Measurements from ENCODE around the gene RUNX2.

Gene RUNX2

DNA sequence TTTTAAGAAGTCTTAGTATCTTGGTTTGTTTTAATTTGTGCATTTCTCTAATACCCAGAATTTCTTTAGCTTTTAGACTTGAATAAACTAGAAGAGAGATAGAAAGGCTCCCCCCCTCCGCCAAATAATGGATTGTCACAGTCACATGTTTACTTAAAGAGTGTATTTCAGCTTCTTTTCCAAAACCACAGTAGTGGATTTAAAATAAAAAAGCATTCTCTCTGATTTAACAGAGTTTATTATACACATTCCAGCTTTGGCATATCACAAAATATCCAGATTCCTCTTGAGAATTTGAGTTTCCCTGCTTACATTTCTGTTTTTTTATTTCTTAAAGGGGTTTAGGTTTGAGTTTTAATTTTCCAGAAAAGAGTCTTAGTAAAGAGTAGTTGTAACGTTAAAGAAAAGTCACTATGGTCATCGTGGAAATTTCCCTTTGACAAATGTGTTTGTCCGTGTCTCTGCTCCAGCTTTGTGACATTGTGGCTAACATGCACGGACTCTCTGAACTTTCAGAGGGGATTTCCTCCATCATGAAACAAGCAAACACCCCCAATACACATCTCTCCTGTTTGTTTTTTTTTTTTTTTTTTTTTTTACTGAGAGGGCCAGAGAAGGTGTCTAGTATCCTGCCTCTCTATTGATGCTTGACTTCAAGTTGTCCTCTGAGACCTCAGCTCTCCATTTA, 163.1 kb downstream of the RUNX2 start:
- DNase-seq: no peak

DNA sequence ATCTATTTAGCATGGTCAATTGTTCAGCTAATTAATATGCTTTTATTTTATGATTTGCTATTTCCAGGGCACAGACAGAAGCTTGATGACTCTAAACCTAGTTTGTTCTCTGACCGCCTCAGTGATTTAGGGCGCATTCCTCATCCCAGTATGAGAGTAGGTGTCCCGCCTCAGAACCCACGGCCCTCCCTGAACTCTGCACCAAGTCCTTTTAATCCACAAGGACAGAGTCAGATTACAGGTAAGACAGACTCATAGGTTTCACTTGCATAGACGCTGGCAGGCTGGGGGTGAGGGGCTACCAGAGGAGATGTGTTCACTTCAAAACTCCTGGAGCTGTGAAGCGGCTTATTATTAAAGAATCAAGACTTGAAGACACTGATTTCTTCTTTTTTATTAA, 163.7 kb downstream of the RUNX2 start:
- DNase-seq: no peak

DNA sequence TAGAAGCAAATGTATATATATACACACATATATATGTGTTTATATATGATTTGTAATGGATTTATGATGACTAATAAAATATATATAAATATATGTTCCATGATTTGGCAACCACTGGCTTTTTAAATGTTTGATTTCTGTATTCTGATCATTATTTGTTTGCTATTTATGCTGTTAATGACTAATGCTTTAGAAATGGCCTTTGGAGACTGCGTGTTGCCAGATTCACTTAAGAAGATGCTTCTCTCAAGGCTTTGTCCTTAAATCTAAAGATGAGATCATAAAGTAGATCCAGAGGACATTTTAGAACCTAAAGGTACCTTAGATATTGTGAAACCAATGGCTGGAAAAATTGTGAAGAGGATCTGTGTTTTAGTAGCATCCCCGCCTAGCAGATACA, 165.6 kb downstream of the RUNX2 start:
- no peak for DNase-seq

DNA sequence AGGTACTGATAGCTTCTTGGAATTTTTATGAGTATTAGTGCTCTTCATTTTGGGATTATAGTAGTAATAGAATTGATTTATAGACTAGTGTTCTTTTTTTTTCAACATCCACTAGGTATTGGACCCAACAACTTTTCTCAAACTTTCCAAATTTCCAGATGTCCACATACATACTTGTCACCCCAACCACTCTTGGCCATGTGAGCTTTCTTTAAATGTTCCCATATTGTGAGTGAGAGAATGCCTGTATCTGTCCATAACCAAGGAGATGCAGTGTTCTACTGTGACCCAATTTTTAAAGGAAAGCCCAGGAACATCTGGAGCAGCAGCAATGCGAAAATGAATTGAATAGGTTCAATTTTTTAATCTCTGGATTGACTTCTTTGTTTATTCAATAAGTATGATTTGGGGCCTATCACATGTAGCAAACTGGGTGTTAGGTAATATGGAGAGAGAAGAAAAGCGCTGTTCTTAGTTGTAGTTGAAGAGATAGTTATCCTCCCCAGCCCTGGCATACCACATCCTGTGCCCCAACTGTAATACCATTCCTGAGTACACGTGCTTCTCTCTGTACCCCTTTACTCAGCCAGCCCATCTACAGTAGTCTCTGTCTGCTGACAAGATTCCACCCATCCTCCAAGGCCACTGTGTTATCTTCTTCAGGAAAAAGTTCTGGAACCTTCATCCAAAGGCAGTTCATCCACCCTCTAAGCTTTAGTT, 166.4 kb downstream of the RUNX2 start:
- DNase-seq: no peak

DNA sequence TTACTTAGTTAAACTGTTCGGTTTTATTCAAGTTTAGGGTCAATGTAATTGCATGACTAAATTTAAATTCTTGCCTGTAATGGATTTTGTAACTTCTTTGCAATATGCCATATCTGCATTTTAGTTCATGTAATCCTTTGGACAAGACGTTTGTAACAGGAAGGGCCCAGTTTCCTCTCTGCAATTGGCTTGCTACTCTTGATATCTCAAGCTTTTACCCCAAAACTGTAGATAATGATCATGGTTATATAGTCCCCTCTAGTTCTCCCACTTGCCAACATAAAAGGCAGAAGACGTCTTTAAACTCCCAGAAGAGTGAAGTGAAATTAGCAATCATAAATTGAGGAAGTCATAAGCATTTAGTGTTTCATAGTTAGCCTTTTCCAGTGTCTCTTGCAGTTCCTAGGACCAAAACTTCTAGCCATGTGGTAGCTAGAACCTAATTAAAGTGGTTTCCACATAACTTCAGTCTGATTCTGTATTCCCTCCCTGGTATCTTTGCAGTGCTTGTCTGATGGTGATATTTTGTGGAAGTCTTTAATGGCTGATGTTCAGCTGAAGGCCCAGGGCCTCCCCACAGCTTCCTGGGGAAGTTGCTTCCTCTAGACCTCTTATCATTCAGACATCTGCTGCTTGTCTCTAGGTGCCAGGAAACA, 167.4 kb downstream of the RUNX2 start:
- no peak for DNase-seq

DNA sequence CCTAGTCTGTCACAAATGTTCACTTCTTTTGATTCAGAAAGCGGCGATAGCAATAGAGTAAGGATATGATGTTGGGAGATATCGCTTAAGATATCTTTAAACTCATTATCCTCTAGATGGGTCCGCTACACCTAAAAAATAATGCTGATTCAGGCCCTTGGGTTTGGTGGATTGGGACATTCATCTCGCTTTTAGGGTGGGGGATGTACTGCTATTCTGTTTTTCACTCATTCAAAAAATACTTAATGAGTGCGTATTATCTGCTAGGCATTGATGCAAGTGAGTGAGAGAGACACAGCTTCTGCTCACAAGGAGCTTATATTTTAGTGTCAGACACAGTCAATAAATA, 167.9 kb downstream of the RUNX2 start:
- DNase-seq: no peak

DNA sequence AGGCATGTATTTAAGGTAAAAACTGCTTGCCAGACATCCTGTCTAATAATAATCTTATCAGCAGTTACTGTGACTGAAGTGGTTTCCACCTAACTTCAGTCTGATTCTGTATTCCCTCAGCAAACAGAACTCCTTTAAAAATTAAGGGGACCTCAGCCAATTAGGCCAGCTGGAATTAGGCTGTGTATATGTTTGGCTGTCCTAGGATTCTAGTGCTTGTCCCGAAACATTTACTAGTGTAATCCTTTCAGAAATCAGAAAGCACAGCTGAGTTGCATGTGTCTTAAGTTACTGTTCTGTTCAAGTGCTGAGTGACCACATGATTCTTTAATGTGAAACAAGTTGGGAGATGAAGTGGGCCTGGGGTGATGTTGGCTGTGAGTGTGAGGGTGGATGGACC, 170.5 kb downstream of the RUNX2 start:
- no peak for DNase-seq

DNA sequence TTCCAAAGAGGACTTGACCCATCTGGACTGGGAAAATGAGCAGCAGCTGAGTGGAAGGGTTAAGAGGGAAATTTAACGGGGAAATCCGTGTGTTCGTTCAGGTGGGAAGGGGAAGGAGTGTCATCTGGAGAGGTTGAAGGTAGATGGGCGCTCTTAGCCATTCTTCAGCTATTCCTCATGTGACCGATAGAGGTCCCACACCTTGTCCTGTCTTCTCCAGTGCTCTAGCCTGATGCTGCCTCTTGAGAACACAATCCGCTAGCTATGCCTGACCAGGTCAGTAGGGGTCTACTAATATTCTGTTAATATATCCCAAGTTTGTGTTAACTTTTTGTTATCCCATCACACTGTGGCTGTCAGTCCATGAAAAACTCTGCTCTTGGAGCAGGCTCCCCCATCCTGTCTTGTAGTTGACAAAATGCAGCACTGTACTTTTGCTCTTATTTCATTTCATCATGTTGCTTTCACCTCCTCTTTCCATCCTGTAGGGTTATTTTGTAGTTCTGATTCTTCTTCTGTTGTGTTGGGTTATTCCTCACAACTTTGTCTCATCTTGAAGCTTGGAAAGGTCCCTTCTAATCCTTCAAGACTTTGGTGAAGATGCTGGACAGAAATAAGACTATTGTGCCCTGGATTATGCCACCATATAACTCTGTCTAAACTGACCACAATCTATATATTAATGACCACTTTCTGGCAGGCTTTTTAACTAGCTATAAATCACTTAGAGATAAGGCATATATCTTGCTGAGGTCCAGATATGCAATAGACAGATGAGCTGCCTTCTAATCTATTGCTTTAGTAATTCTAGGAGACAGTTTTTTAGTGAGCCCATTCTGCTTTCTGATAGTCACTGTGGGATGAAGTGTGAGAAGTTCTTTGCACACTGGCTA, 173.0 kb downstream of the RUNX2 start:
- no peak for DNase-seq

DNA sequence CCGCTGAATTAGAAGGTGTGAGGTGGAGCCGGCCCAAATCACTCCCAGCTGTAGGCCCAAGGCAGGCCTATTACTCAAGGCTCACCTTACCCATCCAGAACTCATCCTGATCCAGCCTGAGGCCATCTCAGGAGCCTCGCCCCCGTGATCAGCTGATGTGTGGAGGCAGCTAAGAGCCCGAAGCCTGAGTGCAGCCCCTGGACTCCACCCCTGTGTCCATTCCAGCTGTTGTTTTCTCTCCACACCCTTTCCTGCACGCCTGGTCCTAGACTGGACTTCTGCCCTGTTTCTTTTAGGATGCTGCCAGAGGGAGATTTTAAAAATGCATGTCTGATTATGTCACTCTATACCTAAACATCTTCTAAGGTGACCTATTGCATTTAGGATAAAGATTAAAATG, 174.3 kb downstream of the RUNX2 start:
- DNase-seq: no peak

DNA sequence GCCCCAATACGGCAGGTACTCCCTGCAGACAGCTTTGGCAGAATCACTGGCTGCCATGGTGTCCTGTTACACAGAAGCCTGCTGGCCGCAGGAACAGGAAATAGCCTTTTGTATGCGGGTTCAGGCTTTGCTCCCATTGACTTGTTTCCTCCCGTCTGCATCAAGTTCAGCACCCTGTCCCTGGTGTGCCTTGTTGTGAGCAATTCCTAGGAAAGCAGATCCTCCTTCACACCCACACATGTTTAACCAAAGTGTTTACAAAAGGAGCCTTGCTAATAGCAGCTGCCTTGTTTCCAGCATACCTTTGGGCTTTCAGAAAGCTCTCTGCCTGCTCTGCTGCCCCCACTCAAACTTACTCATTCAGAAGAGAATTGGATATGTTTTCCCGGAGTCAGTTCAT, 176.8 kb downstream of the RUNX2 start:
- DNase-seq: no peak

DNA sequence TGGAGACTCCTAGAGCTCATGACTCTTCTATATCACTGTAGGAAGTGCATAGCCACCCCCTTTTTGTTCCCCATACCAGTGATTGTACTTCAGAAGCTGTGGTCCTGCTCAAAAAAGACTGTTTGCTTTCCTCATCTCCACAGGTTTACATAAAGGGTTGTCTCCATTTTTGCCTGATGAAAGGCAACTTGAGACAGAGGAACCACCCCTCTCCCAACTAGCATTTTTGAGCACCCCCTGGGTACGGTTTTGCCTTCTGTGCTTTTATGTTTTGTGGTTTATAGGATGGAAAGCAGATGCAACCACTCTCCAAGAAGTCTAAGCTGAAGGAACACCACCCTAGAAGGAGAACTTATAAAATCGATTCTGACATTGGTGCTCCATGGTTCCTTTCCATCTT, 177.3 kb downstream of the RUNX2 start:
- DNase-seq: no peak

DNA sequence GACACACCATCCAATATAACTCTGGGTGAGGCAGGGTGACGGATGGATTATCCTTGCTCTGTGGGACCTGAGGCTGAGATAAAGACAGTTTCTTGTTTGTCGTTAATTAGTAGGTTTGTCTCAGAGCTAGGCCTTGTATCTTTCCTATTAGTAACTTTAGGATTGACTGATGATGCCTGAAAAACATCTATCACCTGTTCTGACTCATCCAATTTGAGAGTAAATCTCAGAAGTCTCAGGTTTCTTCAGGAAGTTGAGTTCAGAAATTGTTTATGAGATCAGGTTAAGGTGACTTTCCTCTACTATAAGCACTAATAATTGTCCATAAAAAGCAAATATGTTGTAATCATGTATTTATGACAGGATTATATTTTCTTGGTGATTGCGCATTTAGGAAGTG, 179.1 kb downstream of the RUNX2 start:
- no peak for DNase-seq

DNA sequence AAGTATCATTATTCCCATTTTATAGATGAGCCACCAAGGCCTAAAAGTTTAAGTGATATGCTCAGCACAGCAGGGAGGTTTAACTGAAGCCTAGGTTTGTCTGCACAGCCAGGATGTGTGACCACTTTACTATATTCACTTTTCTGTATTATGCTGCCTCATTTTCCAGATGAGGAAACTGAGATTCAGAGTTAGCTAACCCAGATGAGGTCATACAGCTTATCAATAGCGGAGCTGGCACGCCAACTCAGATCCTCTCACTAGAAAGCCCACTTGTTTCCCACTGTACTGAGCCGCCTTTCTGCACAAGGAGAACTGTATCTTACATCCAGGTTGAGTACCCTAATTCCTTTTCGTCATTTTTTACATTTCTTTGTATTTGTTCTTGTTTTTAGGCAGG, 181.3 kb downstream of the RUNX2 start:
- DNase-seq: no peak

DNA sequence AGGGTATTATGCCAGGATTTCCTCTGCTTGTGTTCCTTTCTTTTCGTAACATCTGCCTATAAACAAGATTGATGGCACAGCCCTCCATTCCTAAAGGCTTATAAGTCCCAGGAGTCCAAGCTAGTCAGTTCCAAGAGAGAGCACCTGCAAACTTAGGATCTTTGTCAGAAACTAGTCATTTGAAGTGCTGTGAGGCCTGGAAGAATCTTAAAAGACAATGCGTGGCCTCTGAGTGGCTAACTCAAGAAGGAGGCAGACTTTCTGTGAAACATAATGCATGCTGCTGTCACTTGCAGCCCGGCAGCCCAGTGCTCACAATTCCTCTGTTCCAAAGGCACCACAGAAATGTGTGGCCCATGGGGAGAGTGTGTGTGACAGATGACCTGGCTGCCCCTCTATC, 184.6 kb downstream of the RUNX2 start:
- DNase-seq: no peak

DNA sequence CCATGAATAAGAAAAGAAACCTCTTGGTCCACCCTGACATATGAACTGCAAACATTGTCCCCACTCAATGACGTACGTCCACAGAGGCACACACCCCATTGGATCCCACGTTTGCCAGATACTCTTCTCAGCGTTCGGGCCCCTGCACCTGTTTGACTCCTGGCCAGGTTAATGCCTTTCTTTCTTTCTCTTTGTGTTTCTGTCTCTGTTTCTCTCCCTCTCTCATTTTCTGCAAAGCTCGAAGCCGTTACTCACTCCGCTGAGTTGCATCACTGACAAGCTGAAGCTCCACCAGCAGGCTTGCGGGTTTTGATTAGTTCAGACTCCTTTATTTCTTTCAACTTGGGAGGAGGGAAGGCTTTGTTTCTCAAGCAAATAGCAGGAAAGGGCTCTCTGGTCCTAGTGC, 185.1 kb downstream of the RUNX2 start:
- DNase-seq: no peak

DNA sequence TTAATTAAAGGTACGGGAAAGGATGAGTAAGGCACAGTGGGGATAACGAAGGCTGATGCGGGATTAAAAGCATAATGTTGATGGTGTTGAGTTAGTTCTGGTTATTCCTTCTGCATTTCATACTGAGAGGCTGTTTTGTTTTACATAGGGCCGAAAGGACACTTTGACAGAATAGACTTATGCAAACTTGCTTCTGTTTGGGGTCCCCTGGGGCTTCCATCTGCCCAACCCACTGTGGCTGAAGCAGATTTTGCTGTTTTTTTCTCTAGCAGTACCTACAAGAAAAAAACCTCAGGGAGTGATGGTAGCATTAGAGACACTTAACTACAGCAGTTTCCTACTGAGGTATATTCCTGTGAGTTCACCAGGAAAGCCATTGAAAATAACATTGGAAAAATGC, 185.7 kb downstream of the RUNX2 start:
- DNase-seq: no peak

DNA sequence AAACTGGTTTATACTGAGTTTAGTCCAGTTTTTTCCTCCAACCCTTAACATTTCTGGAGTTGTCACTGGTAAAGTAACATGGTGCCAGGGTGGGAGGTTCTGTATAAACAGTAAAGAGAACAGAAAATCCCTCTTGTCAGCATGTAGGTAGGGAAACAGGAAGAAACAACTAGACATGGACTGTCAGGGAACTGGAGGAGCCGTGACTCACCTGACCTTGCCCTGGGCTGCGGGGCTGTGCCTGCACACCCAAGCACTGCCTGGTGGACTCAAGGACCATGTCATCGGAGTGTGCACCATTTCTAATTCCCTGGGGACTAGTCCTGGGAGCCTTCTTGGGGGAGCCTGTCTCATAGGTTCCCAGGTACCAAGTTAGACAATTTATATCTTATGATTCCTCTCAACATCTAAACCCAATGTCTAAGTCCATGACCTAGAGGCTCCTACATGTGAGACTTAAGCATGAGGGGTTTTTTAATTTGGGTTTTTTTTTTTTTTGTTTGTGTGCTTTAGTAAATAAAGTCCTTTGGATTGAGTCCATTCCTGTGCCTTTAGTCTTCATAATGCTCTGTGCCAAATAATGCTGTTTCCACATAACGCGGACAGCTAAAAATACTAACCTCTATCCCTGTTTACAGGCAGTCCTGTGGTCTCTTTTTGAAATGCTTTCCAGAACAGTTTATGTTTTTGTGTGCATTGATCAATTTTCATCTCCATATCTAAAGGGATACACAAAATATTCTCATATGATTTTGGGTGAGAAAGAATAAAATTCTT, 186.5 kb downstream of the RUNX2 start:
- no peak for DNase-seq

DNA sequence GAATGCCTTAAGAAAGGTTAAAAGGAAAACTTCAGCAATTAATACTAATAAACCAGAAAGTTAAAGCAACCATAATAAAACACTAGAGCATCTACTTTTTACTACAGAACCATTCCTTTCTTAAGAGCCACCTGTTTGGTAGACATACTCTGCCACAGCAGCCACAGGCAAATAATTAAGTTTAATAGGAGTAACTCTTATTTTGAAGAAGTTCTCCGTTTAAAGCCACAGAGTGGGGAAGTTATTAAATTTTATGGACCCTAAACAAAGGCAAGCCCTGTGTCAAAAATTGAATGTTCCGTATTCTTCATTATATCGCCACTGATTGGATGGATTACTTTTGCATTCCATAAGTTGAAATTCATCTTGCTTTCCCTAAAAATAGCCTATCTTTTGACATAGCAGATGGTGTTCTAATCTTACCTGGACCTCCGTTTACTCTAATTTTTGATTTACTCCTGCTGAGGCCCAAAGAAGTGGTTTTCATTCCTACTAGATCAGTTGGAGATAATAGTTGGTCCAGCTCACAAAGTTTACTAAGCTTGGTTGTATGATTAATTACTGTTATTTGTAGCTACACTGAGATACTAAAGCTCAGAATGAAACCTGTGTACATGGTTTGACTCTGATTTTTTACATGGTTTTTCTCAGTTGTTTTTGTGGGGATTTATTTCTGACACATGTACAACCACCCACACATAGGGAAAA, 190.0 kb downstream of the RUNX2 start:
- DNase-seq: no peak

DNA sequence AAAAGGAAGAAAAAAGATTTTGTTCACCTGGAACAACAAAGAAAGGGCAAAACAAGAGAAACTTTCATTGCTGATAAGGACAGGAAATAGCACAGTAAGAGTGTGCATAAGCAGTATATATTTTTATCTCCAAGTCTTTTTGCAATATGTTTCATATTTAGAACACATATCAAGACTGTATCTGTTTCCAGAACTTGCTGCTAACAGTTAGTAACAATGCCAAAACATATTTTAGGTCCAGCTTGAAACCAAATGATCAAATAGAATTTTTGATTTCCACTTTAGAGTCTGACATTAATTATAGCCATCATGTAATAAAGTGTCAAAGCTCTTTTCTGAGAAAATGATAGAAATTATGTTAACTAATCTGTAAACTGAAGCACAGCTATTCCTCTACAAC, 193.1 kb downstream of the RUNX2 start:
- DNase-seq: no peak

DNA sequence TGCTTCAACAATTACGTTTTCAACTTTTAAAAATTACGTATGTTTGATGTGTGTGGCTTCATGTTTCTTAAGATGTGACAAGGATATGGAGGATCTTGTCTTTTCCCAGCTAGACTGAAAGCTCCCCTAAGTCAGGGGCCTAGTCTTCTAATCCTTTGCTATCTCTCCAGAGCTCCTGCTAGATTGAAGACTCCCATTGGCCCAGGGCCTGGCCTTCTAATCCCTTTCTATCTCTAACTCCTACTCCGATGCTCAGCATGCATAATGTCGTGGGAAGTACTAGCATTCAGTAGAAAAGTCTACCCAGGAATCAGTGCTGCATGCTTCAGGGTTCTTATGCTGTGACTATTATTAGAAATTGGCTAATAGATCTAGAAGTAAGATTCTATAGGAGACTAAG, 194.4 kb downstream of the RUNX2 start:
- DNase-seq: no peak

DNA sequence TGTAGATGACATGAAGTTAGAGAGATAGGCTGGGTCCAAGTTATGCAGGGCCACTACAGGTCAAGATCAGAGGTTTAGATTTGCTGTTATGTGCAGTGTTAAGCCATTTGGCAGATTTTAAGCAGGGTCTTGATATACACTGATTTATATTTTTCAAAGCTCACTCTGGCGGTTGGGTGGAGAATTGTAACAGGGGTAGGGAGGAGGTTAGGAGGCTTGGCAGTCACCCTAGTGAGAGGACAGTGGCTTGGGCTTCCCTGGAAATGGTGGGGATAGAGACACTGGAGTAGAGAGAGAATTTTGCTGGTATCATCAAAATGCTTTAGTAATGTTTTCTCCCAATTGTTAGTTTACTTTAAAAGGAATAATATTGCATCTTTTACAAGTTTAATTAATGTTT, 199.1 kb downstream of the RUNX2 start:
- DNase-seq: no peak

DNA sequence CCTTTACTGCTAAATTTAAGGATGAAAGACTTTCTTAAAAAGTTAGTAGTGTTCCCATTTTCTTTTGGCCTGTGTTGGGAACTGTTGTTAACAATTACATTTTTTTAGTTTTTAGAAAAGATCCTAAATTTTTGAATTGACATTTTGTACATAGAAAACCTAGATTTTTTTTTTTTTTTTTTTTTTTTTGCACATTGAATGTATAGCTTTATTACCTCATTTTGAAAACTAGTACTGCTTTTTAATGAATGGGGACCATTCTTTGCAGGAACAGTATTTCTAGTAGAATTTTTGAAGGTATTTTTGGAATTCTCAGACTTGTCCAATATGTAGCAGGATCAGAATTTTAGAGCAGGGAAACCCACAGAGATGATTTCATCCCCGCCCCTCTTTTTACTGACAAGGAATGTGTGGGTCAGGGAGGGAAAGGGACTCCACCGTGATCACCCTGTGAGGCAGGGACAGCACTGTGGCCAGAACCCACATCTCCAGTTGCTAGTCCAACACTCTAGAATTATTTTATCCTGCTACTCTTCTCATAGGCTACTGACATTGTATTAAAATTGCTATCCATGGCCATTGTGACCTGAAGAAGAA, 204.0 kb downstream of the RUNX2 start:
- no peak for DNase-seq

All from midbrain (tissue), 1 donor.